K562 (cell line): Measurements from ENCODE around the gene TMC6. TPM values are rescaled to one million over a fixed set of nuclear protein-coding genes. Genes with fewer than 3 reads are reported as not detected.

Experiments
- ATF7 ChIP-seq: fragments of 450-650 bp; IDR thresholded peaks from 2 replicates; pipeline ENCODE4 v1.7.1; 2014; ENCODE audit warnings: mild to moderate bottlenecking, moderate library complexity
- FOXA3 ChIP-seq, 2 experiments: fragments of 450-650 bp in 1 of 2; sonication (generic) in 1 of 2; formaldehyde crosslinking; IDR thresholded peaks in 1 of 2; conservative IDR thresholded peaks in 1 of 2; 2 replicates each; pipeline versions ENCODE4 v1.4.0 to v1.8.0; 2020 to 2022; ENCODE audit warnings: mild to moderate bottlenecking in 2 of 2, missing genetic modification reagents in 1 of 2
- FOXK2 ChIP-seq, 2 experiments: fragments of 450-650 bp; IDR thresholded peaks in 1 of 2; conservative IDR thresholded peaks in 1 of 2; 2 replicates each; pipeline ENCODE4 v1.6.1; 2016; ENCODE audit warnings: low read depth in 2 of 2, mild to moderate bottlenecking in 1 of 2
- HDGF ChIP-seq: fragments of 450-650 bp; IDR thresholded peaks from 2 replicates; pipeline ENCODE4 v1.6.1; 2016
- JUNB ChIP-seq: fragments of 450-650 bp; formaldehyde crosslinking; conservative IDR thresholded peaks from 2 replicates; pipeline ENCODE4 v1.4.0; 2020; ENCODE audit warnings: mild to moderate bottlenecking
- SMC3 ChIP-seq: conservative IDR thresholded peaks from 2 replicates; pipeline ENCODE4 v1.6.1; 2011; ENCODE audit warnings: low read depth, low read length, improper control_type of control experiment; ENCODE audit not compliant: insufficient read depth
- STAG1 ChIP-seq: sonication (generic); formaldehyde crosslinking; IDR thresholded peaks from 2 replicates; pipeline ENCODE4 v1.5.0; 2020; ENCODE audit warnings: missing genetic modification reagents, borderline replicate concordance
- TEAD2 ChIP-seq: fragments of 450-650 bp; IDR thresholded peaks from 2 replicates; pipeline ENCODE4 v1.6.1; 2016; ENCODE audit warnings: missing genetic modification characterization, control low read depth, missing compliant biosample characterization
- ZBTB17 ChIP-seq: fragments of 450-650 bp; formaldehyde crosslinking; IDR thresholded peaks from 2 replicates; pipeline ENCODE4 v1.4.0; 2020; ENCODE audit warnings: mild to moderate bottlenecking
- ZC3H4 ChIP-seq: sonication (generic); formaldehyde crosslinking; IDR thresholded peaks from 2 replicates; pipeline ENCODE4 v1.9.0; 2021; ENCODE audit warnings: missing genetic modification reagents, borderline replicate concordance
- ZNF316 ChIP-seq: fragments of 450-650 bp; IDR thresholded peaks from 2 replicates; pipeline ENCODE4 v1.6.1; 2016
- ZNF41 ChIP-seq: fragments of 250-450 bp; sonication (Bioruptor Pico); conservative IDR thresholded peaks from 2 replicates; pipeline ENCODE4 v1.4.0; 2020; ENCODE audit warnings: mild to moderate bottlenecking
- ZNF436 ChIP-seq: fragments of 250-450, 450-650 bp; sonication (Bioruptor Pico); formaldehyde crosslinking; IDR thresholded peaks from 2 replicates; pipeline ENCODE4 v1.7.0; 2020; ENCODE audit warnings: mild to moderate bottlenecking
- polyA plus RNA-seq, 8 experiments: library from polyadenylated mRNA; depleted of rRNA in 4 of 8; stranded (reverse) in 5 of 8; unstranded in 3 of 8; fragments of >200 nt; fragmentation: Nextera tagmentation in 2 of 8; fragmentation: Illumina TruSeq in 1 of 8; extraction: Ambion mirVana in 2 of 8; extraction: Trizol in 1 of 8; gene quantifications; 2 replicates each; pipeline versions ENCODE4 v1.2.1 to v1.2.3, GENCODE V29; 2011 to 2014; ENCODE audit warnings: inconsistent platforms in 1 of 8, missing spikeins in 1 of 8
- total RNA-seq, 7 experiments: library from RNA; depleted of rRNA in 6 of 7; stranded (reverse); fragments of >200 nt in 6 of 7; fragmentation: Illumina TruSeq in 2 of 7; extraction: Trizol in 2 of 7; gene quantifications; 2 replicates each; pipeline versions ENCODE4 v1.2.1 to v1.2.3, GENCODE V29; 2011 to 2021; ENCODE audit warnings: low replicate concordance in 1 of 7
- TF ChIP-seq, protein P1 (sequence below), 2 experiments: fragments of 450-650 bp; formaldehyde crosslinking in 1 of 2; IDR thresholded peaks; 2 replicates each; pipeline versions ENCODE4 v1.4.0 to v1.6.1; 2014 to 2020; ENCODE audit warnings: mild to moderate bottlenecking in 2 of 2, borderline replicate concordance in 1 of 2, low read depth in 1 of 2
- TF ChIP-seq, protein P2 (sequence below): fragments of 450-650 bp; IDR thresholded peaks from 2 replicates; pipeline ENCODE4 v1.6.1; 2018; ENCODE audit not compliant: partially characterized antibody

TMC6 gene
- total and polyA plus RNA-seq, 9 of the 15 experiments (the other 6 are each of a cell fraction or from before 2014, with no cell fraction given) = 4.1 to 351 (median 66.9) TPM

DNA sequence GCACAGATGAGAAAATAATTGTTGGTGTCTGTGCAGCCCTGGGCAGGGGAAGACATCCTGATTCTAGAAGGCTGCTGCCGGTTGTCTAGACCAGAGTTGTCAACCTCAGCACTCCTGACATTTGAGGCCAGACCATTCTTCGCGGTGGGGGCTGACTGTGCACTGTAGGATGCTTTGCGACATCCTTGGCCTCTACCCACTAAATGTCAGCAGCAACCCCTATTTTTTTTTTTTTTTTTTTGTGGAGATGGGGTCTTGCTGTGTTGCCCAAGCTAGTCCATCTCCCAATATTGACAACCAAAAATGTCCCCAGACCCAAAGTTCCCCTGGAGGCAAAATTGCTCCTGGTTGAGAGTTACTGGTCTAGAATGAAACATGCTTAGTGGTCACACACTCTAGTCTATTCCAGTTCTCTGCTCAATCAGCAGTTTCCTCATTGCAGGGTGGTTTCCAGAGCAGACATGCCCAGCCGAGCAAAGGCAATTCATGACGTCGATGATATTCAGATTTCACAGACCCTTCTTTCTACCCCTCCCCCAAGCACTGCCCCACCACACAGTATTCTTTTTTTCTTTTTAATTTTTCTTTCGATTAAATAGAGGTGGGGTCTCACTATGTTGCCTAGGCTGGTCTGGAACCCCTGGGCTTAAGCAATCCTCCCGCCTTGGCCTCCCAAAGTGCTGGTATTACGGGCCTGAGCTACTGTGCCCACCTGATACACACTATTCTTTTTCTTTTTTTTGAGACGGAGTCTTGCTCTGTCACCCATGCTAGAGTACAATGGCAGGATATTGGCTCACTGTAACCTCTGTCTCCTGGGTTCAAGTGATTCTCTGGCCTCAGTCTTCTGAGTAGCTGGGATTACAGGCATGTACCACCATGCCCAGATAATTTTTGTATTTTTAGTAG is 26.6 kb upstream of the TMC6 start (continued):
- TF ChIP-seq, protein P1, sequence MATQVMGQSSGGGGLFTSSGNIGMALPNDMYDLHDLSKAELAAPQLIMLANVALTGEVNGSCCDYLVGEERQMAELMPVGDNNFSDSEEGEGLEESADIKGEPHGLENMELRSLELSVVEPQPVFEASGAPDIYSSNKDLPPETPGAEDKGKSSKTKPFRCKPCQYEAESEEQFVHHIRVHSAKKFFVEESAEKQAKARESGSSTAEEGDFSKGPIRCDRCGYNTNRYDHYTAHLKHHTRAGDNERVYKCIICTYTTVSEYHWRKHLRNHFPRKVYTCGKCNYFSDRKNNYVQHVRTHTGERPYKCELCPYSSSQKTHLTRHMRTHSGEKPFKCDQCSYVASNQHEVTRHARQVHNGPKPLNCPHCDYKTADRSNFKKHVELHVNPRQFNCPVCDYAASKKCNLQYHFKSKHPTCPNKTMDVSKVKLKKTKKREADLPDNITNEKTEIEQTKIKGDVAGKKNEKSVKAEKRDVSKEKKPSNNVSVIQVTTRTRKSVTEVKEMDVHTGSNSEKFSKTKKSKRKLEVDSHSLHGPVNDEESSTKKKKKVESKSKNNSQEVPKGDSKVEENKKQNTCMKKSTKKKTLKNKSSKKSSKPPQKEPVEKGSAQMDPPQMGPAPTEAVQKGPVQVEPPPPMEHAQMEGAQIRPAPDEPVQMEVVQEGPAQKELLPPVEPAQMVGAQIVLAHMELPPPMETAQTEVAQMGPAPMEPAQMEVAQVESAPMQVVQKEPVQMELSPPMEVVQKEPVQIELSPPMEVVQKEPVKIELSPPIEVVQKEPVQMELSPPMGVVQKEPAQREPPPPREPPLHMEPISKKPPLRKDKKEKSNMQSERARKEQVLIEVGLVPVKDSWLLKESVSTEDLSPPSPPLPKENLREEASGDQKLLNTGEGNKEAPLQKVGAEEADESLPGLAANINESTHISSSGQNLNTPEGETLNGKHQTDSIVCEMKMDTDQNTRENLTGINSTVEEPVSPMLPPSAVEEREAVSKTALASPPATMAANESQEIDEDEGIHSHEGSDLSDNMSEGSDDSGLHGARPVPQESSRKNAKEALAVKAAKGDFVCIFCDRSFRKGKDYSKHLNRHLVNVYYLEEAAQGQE (IDR thresholded peaks at IDR 0.05; ENCODE audit: borderline replicate concordance) = peak; percentile 40
- TF ChIP-seq, protein P1 (CRISPR knock-in tag; IDR thresholded peaks at IDR 0.05; ENCODE audit: low read depth) = no peak
- TF ChIP-seq HDGF (no peak), ZNF316 (peak; percentile 67), FOXA3 (CRISPR knock-in tag; conservative IDR thresholded peaks at IDR 0.05 in 1 of 2, IDR thresholded peaks at IDR 0.05 in 1 of 2) (no peak), ZBTB17 (CRISPR knock-in tag) (0 out of 2 replicates have a peak, but pooled peaks have one; percentile 34), ZNF41 (CRISPR knock-in tag) (no peak), STAG1 (CRISPR knock-in tag) (no peak), TEAD2 (tag) (no peak), SMC3 (no peak), ZC3H4 (no peak), JUNB (CRISPR knock-in tag) (no peak), FOXK2 (conservative IDR thresholded peaks at IDR 0.05 in 1 of 2, IDR thresholded peaks at IDR 0.05 in 1 of 2; ENCODE audit: low read depth in 2 of 2) (peak in 1 of 2 experiments; percentile 48; a peak in 1 of 4 replicates), ZNF436 (no peak), ATF7 (peak; percentile 32; the same call in 1 of the 2 replicates)
- TF ChIP-seq, protein P2, sequence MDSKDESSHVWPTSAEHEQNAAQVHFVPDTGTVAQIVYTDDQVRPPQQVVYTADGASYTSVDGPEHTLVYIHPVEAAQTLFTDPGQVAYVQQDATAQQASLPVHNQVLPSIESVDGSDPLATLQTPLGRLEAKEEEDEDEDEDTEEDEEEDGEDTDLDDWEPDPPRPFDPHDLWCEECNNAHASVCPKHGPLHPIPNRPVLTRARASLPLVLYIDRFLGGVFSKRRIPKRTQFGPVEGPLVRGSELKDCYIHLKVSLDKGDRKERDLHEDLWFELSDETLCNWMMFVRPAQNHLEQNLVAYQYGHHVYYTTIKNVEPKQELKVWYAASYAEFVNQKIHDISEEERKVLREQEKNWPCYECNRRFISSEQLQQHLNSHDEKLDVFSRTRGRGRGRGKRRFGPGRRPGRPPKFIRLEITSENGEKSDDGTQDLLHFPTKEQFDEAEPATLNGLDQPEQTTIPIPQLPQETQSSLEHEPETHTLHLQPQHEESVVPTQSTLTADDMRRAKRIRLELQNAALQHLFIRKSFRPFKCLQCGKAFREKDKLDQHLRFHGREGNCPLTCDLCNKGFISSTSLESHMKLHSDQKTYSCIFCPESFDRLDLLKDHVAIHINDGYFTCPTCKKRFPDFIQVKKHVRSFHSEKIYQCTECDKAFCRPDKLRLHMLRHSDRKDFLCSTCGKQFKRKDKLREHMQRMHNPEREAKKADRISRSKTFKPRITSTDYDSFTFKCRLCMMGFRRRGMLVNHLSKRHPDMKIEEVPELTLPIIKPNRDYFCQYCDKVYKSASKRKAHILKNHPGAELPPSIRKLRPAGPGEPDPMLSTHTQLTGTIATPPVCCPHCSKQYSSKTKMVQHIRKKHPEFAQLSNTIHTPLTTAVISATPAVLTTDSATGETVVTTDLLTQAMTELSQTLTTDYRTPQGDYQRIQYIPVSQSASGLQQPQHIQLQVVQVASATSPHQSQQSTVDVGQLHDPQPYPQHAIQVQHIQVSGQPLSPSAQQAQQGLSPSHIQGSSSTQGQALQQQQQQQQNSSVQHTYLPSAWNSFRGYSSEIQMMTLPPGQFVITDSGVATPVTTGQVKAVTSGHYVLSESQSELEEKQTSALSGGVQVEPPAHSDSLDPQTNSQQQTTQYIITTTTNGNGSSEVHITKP = peak; percentile 95
- TF ChIP-seq, all 486 proteins: peak for 7
